GM12878 (cell line): Measurements from ENCODE around the gene SH3YL1. TPM values are rescaled to one million over a fixed set of nuclear protein-coding genes. Genes with fewer than 3 reads are reported as not detected.

Experiments used
- ATAC-seq: fragments of 200-7000 bp; cut with Tn5 transposase; 3 replicates; pipeline ENCODE4 v1.9.1; 2020; ENCODE audit warnings: mild to moderate bottlenecking, moderate library complexity
- BruUV-seq: library from RNA; stranded (reverse); fragments of 400-500 nt; replicated peaks from 2 replicates; lab custom pipeline; 2021; lab: Mats Ljungman, UMichigan
- CTCF ChIA-PET: fragments of 300-600 bp; sonication (Branson Sonifier 250); formaldehyde crosslinking; extraction: SDS; loops from one replicate; lab custom pipeline; 2021; ENCODE audit warnings: inconsistent platforms; lab: Yijun Ruan, JAX
- POLR2A ChIA-PET: fragments of 350-600 bp; formaldehyde crosslinking; extraction: SDS; loops from one replicate; lab custom pipeline; 2021; ENCODE audit warnings: inconsistent platforms; lab: Charles Lee
- RAD21 ChIA-PET: fragments of 300-600 bp; sonication (Branson Sonifier 250); formaldehyde crosslinking; loops from one replicate; lab custom pipeline; 2023; ENCODE audit warnings: antibody characterized with exemption; ENCODE audit not compliant: unreplicated experiment; lab: Charles Lee
- SMC1A ChIA-PET: fragments of 300-600 bp; sonication (Branson Sonifier 250); formaldehyde crosslinking; loops from one replicate; lab custom pipeline; 2023; ENCODE audit not compliant: unreplicated experiment, uncharacterized antibody; lab: Charles Lee
- DNase-seq: peaks from one replicate; pipeline ENCODE4 v3.0.0-alpha.2; 2011; ENCODE audit warnings: low read depth, low spot score
- FAIRE-seq: peaks from 3 replicates; lab custom pipeline; 2011; peaks lifted over from hg19 to GRCh38; lab: Jason Lieb, UNC
- H2AFZ ChIP-seq: 2 replicates; pipeline ENCODE4 v1.6.0; 2011; ENCODE audit warnings: low read depth, low read length, control low read depth; ENCODE audit not compliant: control insufficient read depth
- H3K27ac ChIP-seq: 2 replicates; pipeline ENCODE4 v1.5.1; 2011; ENCODE audit warnings: control low read depth; ENCODE audit not compliant: control insufficient read depth, insufficient read depth
- H3K27me3 ChIP-seq, 2 experiments: replicated peaks in 1 of 2; 2 replicates each; pipeline versions ENCODE4 v1.6.0 to v1.6.1; 2011; ENCODE audit warnings: low read length in 1 of 2; ENCODE audit not compliant: control insufficient read depth in 2 of 2, insufficient read depth in 2 of 2
- H3K36me3 ChIP-seq, 2 experiments: 2 replicates each; pipeline ENCODE4 v1.5.1; 2011; ENCODE audit warnings: low read length in 1 of 2; ENCODE audit not compliant: control insufficient read depth in 2 of 2, insufficient read depth in 2 of 2
- H3K4me1 ChIP-seq: 2 replicates; pipeline ENCODE4 v1.6.1; 2011; ENCODE audit warnings: mild to moderate bottlenecking, low read length, moderate library complexity, mixed read lengths; ENCODE audit not compliant: control insufficient read depth, insufficient read depth
- H3K4me2 ChIP-seq: 2 replicates; pipeline ENCODE4 v1.6.0; 2011; ENCODE audit warnings: control low read depth; ENCODE audit not compliant: control insufficient read depth, insufficient read depth
- H3K4me3 ChIP-seq: fragments of 200-600 bp; sonication (generic); 2 replicates; pipeline ENCODE4 v1.5.1; 2016
- H3K79me2 ChIP-seq: 2 replicates; pipeline ENCODE4 v1.6.0; 2011; ENCODE audit warnings: low read length; ENCODE audit not compliant: control insufficient read depth, insufficient read depth
- H3K9ac ChIP-seq: 2 replicates; pipeline ENCODE4 v1.8.0; 2011; ENCODE audit warnings: low read length, control low read depth, mixed read lengths; ENCODE audit not compliant: control insufficient read depth, insufficient read depth
- H3K9me3 ChIP-seq: replicated peaks from 3 replicates; pipeline ENCODE4 v1.5.1; 2011; ENCODE audit warnings: mild to moderate bottlenecking, low read length; ENCODE audit not compliant: control insufficient read depth, insufficient read depth
- H4K20me1 ChIP-seq: 2 replicates; pipeline ENCODE4 v1.6.0; 2011; ENCODE audit not compliant: control insufficient read depth, insufficient read depth
- ATF2 ChIP-seq: IDR thresholded peaks from 2 replicates; pipeline ENCODE4 v1.6.1; 2012; ENCODE audit warnings: low read length, inconsistent platforms
- BHLHE40 ChIP-seq, 2 experiments: fragments of 450-650 bp in 1 of 2; IDR thresholded peaks; 2 replicates each; pipeline ENCODE4 v1.6.1; 2011 to 2017; ENCODE audit warnings: low read depth in 2 of 2, borderline replicate concordance in 1 of 2, improper control_type of control experiment in 1 of 2, low read length in 1 of 2, mild to moderate bottlenecking in 1 of 2
- CBX3 ChIP-seq: fragments of 200-600 bp; sonication (generic); IDR thresholded peaks from 2 replicates; pipeline ENCODE4 v1.6.1; 2016; ENCODE audit warnings: low read depth, borderline replicate concordance
- CEBPZ ChIP-seq: fragments of 150-350 bp; IDR thresholded peaks from 2 replicates; pipeline ENCODE4 v1.6.1; 2016; ENCODE audit warnings: low read depth, low read length
- FOXK2 ChIP-seq: fragments of 450-650 bp; IDR thresholded peaks from 2 replicates; pipeline ENCODE4 v1.6.1; 2017; ENCODE audit warnings: mild to moderate bottlenecking, moderate library complexity
- IRF5 ChIP-seq: fragments of 450-650 bp; IDR thresholded peaks from 2 replicates; pipeline ENCODE4 v1.6.1; 2017; ENCODE audit warnings: borderline replicate concordance
- KLF5 ChIP-seq: fragments of 450-650 bp; IDR thresholded peaks from 2 replicates; pipeline ENCODE4 v1.6.1; 2014; ENCODE audit warnings: mild to moderate bottlenecking; ENCODE audit not compliant: partially characterized antibody
- MTA3 ChIP-seq: IDR thresholded peaks from 2 replicates; pipeline ENCODE4 v1.6.1; 2012; ENCODE audit warnings: low read length, inconsistent platforms, borderline replicate concordance
- MYC ChIP-seq: IDR thresholded peaks from 2 replicates; pipeline ENCODE4 v1.6.1; 2011; ENCODE audit warnings: mild to moderate bottlenecking, low read length, moderate library complexity, inconsistent platforms; ENCODE audit not compliant: insufficient read depth, insufficient replicate concordance, insufficient read length, severe bottlenecking
- PAX8 ChIP-seq: fragments of 450-650 bp; IDR thresholded peaks from 2 replicates; pipeline ENCODE4 v1.6.1; 2017; ENCODE audit warnings: mild to moderate bottlenecking, moderate library complexity
- SIN3A ChIP-seq: IDR thresholded peaks from 2 replicates; pipeline ENCODE4 v1.6.1; 2012; ENCODE audit warnings: low read depth, low read length, improper control_type of control experiment
- USF2 ChIP-seq: IDR thresholded peaks from 2 replicates; pipeline ENCODE4 v1.6.1; 2011; ENCODE audit warnings: low read depth, low read length, improper control_type of control experiment, borderline replicate concordance
- YY1 ChIP-seq: IDR thresholded peaks from 2 replicates; pipeline ENCODE4 v1.6.1; 2011; ENCODE audit warnings: low read depth, mild to moderate bottlenecking, low read length
- ZNF207 ChIP-seq: fragments of 450-650 bp; IDR thresholded peaks from 2 replicates; pipeline ENCODE4 v1.6.1; 2014; ENCODE audit warnings: antibody characterized with exemption, mild to moderate bottlenecking, borderline replicate concordance
- WGBS: methylation state at CpG from one replicate; pipeline ENCODE4 v1.1.6; 2016; ENCODE audit warnings: low lambda C conversion rate; ENCODE audit not compliant: insufficient replicate concordance, insufficient coverage; ENCODE audit errors: missing lambda C conversion rate; 5-methylcytosine and 5-hydroxymethylcytosine counted together
- in situ Hi-C: fragments of 300-500 bp; cut with MboI; formaldehyde crosslinking; loops from 9 replicates; pipeline ENCODE4 v1.14.3; 2018; ENCODE audit warnings: mixed read lengths
- intact Hi-C: fragments of 100-400 bp; cut with micrococcal nuclease; formaldehyde crosslinking; loops from one replicate; pipeline ENCODE4 v1.14.2; 2022; ENCODE audit not compliant: unreplicated experiment
- polyA plus RNA-seq, 11 experiments: library from polyadenylated mRNA; depleted of rRNA in 4 of 11; unstranded in 6 of 11; stranded (reverse) in 5 of 11; fragments of >200 nt; fragmentation: Nextera tagmentation in 4 of 11; fragmentation: Illumina TruSeq in 1 of 11; extraction: Ambion mirVana in 4 of 11; extraction: Trizol in 1 of 11; gene quantifications; 1 replicate in 1 of 11; 2 replicates in 10 of 11; pipeline versions ENCODE4 v1.2.1 to v1.2.3, GENCODE V29; 2011 to 2016; ENCODE audit warnings: inconsistent platforms in 2 of 11, missing spikeins in 2 of 11, low read depth in 1 of 11
- total RNA-seq, 4 experiments: library from RNA; depleted of rRNA in 3 of 4; stranded (reverse); fragments of >200 nt in 3 of 4; fragmentation: Illumina TruSeq in 1 of 4; extraction: Trizol in 1 of 4; gene quantifications; 2 replicates each; pipeline versions ENCODE4 v1.2.1 to v1.2.3, GENCODE V29; 2013 to 2021

SH3YL1 gene
- total and polyA plus RNA-seq, 10 of the 15 experiments (the other 5 are each of a cell fraction or from before 2014, with no cell fraction given) = 12.2 to 22.4 (median 17.2) TPM

GRCh38 chr2:228518-229278 lies 35.1 kb downstream of the SH3YL1 start:
- H3K36me3 ChIP-seq = no peaks in the 10 kb centered on the region
- H3K79me2 ChIP-seq = no peaks in the 10 kb centered on the region
- in situ Hi-C loops = no loop called here
- no peaks in the 10 kb centered on the region for H3K27me3 ChIP-seq
- H3K4me3 ChIP-seq = no peak overlapping the region
- H4K20me1 ChIP-seq = no peaks in the 10 kb centered on the region
- CTCF ChIA-PET = interaction anchor here (0.5 kb wide), 1 partner anchor 343 kb away, joined by 3 read pairs; no protein-coding TSS in a partner anchor
- ATAC-seq = no peak
- TF ChIP-seq BHLHE40 (IDR thresholded peaks at IDR 0.05; ENCODE audit: borderline replicate concordance in 1 of 2, low read depth in 2 of 2, low read length in 1 of 2) (no peak), IRF5 (no peak), KLF5 (no peak), YY1 (no peak), PAX8 (no peak), ZNF207 (no peak), CEBPZ (no peak), ATF2 (no peak), USF2 (no peak), FOXK2 (no peak), CBX3 (no peak), MTA3 (no peak), SIN3A (no peak), MYC (no peak)
- TF ChIP-seq, all 136 proteins: peak for 0
- no peak overlapping the region for H3K27ac ChIP-seq
- no peak for DNase-seq
- no peak overlapping the region for H3K9ac ChIP-seq
- H3K4me1 ChIP-seq = no peaks in the 10 kb centered on the region
- no peak for FAIRE-seq
- no peak overlapping the region for H3K4me2 ChIP-seq
- no peaks in the 10 kb centered on the region for H3K9me3 ChIP-seq
- intact Hi-C loops = no loop called here
- ChIA-PET RAD21 (no interaction called here), POLR2A (no interaction called here), SMC1A (no interaction called here)
- WGBS = 90% methylated on average over 8 of the region's 8 CpGs
- BruUV-seq = no TSS peak
- H2AFZ ChIP-seq = no peak overlapping the region
